OCI-LY1 (cell line): ENCODE measurements around the gene LIPC.
A peak's percentile ranks its signal among the peaks of the same experiment; 100 is the strongest.

ENCODE experiments used
- H2AFZ ChIP-seq: fragments of 200-600 bp; sonication (generic), shearing (Covaris generic); 2 replicates; pipeline ENCODE4 v1.6.0; 2014; ENCODE audit warnings: antibody characterized with exemption, mild to moderate bottlenecking, low read length
- H3F3A ChIP-seq: fragments of 200-600 bp; sonication (generic), shearing (Covaris generic); 2 replicates; pipeline ENCODE4 v1.6.0; 2014; ENCODE audit warnings: mild to moderate bottlenecking, antibody characterized with exemption, low read length, moderate library complexity; ENCODE audit not compliant: insufficient read depth
- H3K27ac ChIP-seq: fragments of 200-600 bp; sonication (generic); 2 replicates; pipeline ENCODE4 v1.5.1; 2014; ENCODE audit warnings: low read length, mixed run types, mild to moderate bottlenecking, low read depth; ENCODE audit not compliant: poor library complexity, severe bottlenecking
- H3K27me3 ChIP-seq: fragments of 200-600 bp; sonication (generic); 2 replicates; pipeline ENCODE4 v1.6.0; 2014; ENCODE audit warnings: antibody characterized with exemption, mild to moderate bottlenecking, low read length, moderate library complexity; ENCODE audit not compliant: insufficient read depth
- H3K36me3 ChIP-seq: fragments of 200-600 bp; sonication (generic); 2 replicates; pipeline ENCODE4 v1.6.1; 2014; ENCODE audit warnings: mild to moderate bottlenecking, antibody characterized with exemption, low read length, moderate library complexity, mixed read lengths; ENCODE audit not compliant: insufficient read depth
- H3K4me1 ChIP-seq: fragments of 200-600 bp; sonication (generic); 2 replicates; pipeline ENCODE4 v1.5.1; 2014; ENCODE audit warnings: mild to moderate bottlenecking, low read length, moderate library complexity; ENCODE audit not compliant: insufficient read depth, severe bottlenecking
- H3K4me2 ChIP-seq: fragments of 200-600 bp; sonication (generic), shearing (Covaris generic); 2 replicates; pipeline ENCODE4 v1.6.1; 2014; ENCODE audit warnings: low read length
- H3K4me3 ChIP-seq: fragments of 200-600 bp; sonication (generic); 2 replicates; pipeline ENCODE4 v1.5.1; 2014; ENCODE audit warnings: low read length, low read depth, mild to moderate bottlenecking, mixed read lengths; ENCODE audit not compliant: poor library complexity, severe bottlenecking
- H3K79me2 ChIP-seq: fragments of 200-600 bp; shearing (Covaris generic); 2 replicates; pipeline ENCODE4 v1.6.1; 2016; ENCODE audit warnings: mixed run types, low read length, mixed read lengths; ENCODE audit not compliant: insufficient read depth
- H3K9ac ChIP-seq: fragments of 200-600 bp; sonication (generic), shearing (Covaris generic); 2 replicates; pipeline ENCODE4 v1.6.1; 2014; ENCODE audit warnings: mild to moderate bottlenecking, low read length, mixed read lengths
- H3K9me2 ChIP-seq: fragments of 200-600 bp; sonication (generic), shearing (Covaris generic); 2 replicates; pipeline ENCODE4 v1.6.1; 2014; ENCODE audit warnings: low read depth, mild to moderate bottlenecking, low read length, mixed read lengths
- H3K9me3 ChIP-seq: fragments of 200-600 bp; shearing (Covaris generic); 2 replicates; pipeline ENCODE4 v1.6.1; 2014; ENCODE audit warnings: low read length, mixed read lengths
- H4K20me1 ChIP-seq: fragments of 200-600 bp; sonication (generic), shearing (Covaris generic); 2 replicates; pipeline ENCODE4 v1.6.0; 2016; ENCODE audit warnings: mild to moderate bottlenecking, low read length; ENCODE audit not compliant: insufficient read depth
- CTCF ChIP-seq: fragments of 200-600 bp; sonication (generic), shearing (Covaris generic); IDR thresholded peaks from 2 replicates; pipeline ENCODE4 v1.5.1; 2017; ENCODE audit warnings: mild to moderate bottlenecking, antibody characterized with exemption, low read length, moderate library complexity, mixed read lengths
- EZH2 ChIP-seq: fragments of 200-600 bp; sonication (generic), shearing (Covaris generic); IDR thresholded peaks from 2 replicates; pipeline ENCODE4 v1.8.0; 2017; ENCODE audit warnings: borderline replicate concordance, mixed run types, mild to moderate bottlenecking, antibody characterized with exemption, low read length, moderate library complexity, mixed read lengths

LIPC gene

GRCh38 chr15:58605931-58606530 is 174.2 kb downstream of the LIPC start:
- no peak for TF ChIP-seq EZH2
- no peak overlapping the region for H2AFZ ChIP-seq
- no peaks in the 10 kb centered on the region for H3K9me2 ChIP-seq
- H3F3A ChIP-seq = no peaks in the 10 kb centered on the region
- no peaks in the 10 kb centered on the region for H4K20me1 ChIP-seq
- H3K36me3 ChIP-seq = peaks cover 71% of the 10 kb centered on the region
- no peak overlapping the region for H3K4me3 ChIP-seq
- no peaks in the 10 kb centered on the region for H3K79me2 ChIP-seq
- H3K4me2 ChIP-seq = no peak overlapping the region
- peak overlapping the region; percentile 73 for H3K27ac ChIP-seq
- no peaks in the 10 kb centered on the region for H3K27me3 ChIP-seq
- no peaks in the 10 kb centered on the region for H3K9me3 ChIP-seq
- peaks cover 33% of the 10 kb centered on the region for H3K4me1 ChIP-seq
- H3K9ac ChIP-seq = no peak overlapping the region

- TF ChIP-seq EZH2 = no peak
- no peak for TF ChIP-seq CTCF
- H3K9me3 ChIP-seq = no peaks in the 10 kb centered on the region
- H4K20me1 ChIP-seq = no peaks in the 10 kb centered on the region
- peaks cover 67% of the 10 kb centered on the region for H3K36me3 ChIP-seq
- no peak overlapping the region for H3K4me2 ChIP-seq
- H3K4me3 ChIP-seq = no peak overlapping the region
- no peaks in the 10 kb centered on the region for H3K79me2 ChIP-seq
- H3K9ac ChIP-seq = no peak overlapping the region
- H3K27ac ChIP-seq = peak overlapping the region; percentile 73
- no peaks in the 10 kb centered on the region for H3F3A ChIP-seq
- peaks cover 33% of the 10 kb centered on the region for H3K4me1 ChIP-seq
- no peaks in the 10 kb centered on the region for H3K9me2 ChIP-seq
- no peaks in the 10 kb centered on the region for H3K27me3 ChIP-seq
- H2AFZ ChIP-seq = no peak overlapping the region
These were observed 174.8 kb downstream of the LIPC start for GRCh38 chr15:58606577-58607080.

GRCh38 chr15:58608129-58608590 is 176.4 kb downstream of the LIPC start:
- no peaks in the 10 kb centered on the region for H4K20me1 ChIP-seq
- no peaks in the 10 kb centered on the region for H3K9me3 ChIP-seq
- no peak overlapping the region for H2AFZ ChIP-seq
- no peaks in the 10 kb centered on the region for H3K27me3 ChIP-seq
- no peaks in the 10 kb centered on the region for H3K9me2 ChIP-seq
- H3K4me3 ChIP-seq = no peak overlapping the region
- 0 out of 2 replicates have a peak overlapping the region, but pooled peaks have one; percentile 12 for H3K4me2 ChIP-seq
- peak overlapping the region; percentile 7; the same call in 1 of the 2 replicates for H3K9ac ChIP-seq
- H3K27ac ChIP-seq = peak overlapping the region; percentile 73
- TF ChIP-seq CTCF (no peak), EZH2 (no peak)
- H3K4me1 ChIP-seq = peaks cover 37% of the 10 kb centered on the region
- no peaks in the 10 kb centered on the region for H3K79me2 ChIP-seq
- no peaks in the 10 kb centered on the region for H3F3A ChIP-seq
- H3K36me3 ChIP-seq = peaks cover 66% of the 10 kb centered on the region

GRCh38 chr15:58608711-58609110 is 176.9 kb downstream of the LIPC start:
- peaks cover 65% of the 10 kb centered on the region for H3K36me3 ChIP-seq
- H3K4me2 ChIP-seq = no peak overlapping the region

More at GRCh38 chr15:58608711-58609110, 176.9 kb downstream of the LIPC start:
- Histone ChIP-seq H3K9me3 (no peaks in the 10 kb centered on the region), H3K79me2 (no peaks in the 10 kb centered on the region), H2AFZ (no peak overlapping the region), H4K20me1 (no peaks in the 10 kb centered on the region), H3K4me3 (no peak overlapping the region), H3K4me1 (peaks cover 37% of the 10 kb centered on the region), H3F3A (no peaks in the 10 kb centered on the region), H3K27ac (peak overlapping the region; percentile 73), H3K9me2 (no peaks in the 10 kb centered on the region), H3K27me3 (no peaks in the 10 kb centered on the region), H3K9ac (no peak overlapping the region)
- no peak for TF ChIP-seq CTCF
- TF ChIP-seq EZH2 = no peak
